HEK293 (cell line): ENCODE measurements around the gene FOXO3.

Experiments
- CTCF ChIA-PET: fragments of 350-600 bp; formaldehyde crosslinking; extraction: SDS; loops from one replicate; lab custom pipeline; 2021; ENCODE audit warnings: antibody characterized with exemption; lab: Yijun Ruan, JAX
- POLR2A ChIA-PET: fragments of 300-600 bp; formaldehyde crosslinking; extraction: SDS; loops from one replicate; lab custom pipeline; 2020; ENCODE audit warnings: antibody characterized with exemption, inconsistent platforms; lab: Yijun Ruan, JAX
- H3K27ac ChIP-seq: fragments of 200-500 bp; sonication (Bioruptor generic); 2 replicates; pipeline ENCODE4 v1.5.1; 2014; ENCODE audit warnings: low read depth, low read length, control low read depth, inconsistent platforms; ENCODE audit errors: extremely low read depth
- H3K36me3 ChIP-seq, 2 experiments: fragments of 200-500 bp in 1 of 2; sonication (Bioruptor generic) in 1 of 2; 1 replicate in 1 of 2; 2 replicates in 1 of 2; pipeline ENCODE4 v1.5.1; 2014 to 2017; ENCODE audit warnings: inconsistent platforms in 2 of 2, low read length in 2 of 2; ENCODE audit not compliant: control insufficient read depth in 2 of 2, insufficient read depth in 1 of 2
- H3K4me1 ChIP-seq: fragments of 200-500 bp; sonication (Bioruptor generic); 2 replicates; pipeline ENCODE4 v1.5.1; 2014; ENCODE audit warnings: mild to moderate bottlenecking, low read length, inconsistent platforms; ENCODE audit not compliant: control insufficient read depth, insufficient read depth
- H3K4me3 ChIP-seq: 2 replicates; pipeline ENCODE4 v1.5.1; 2011; ENCODE audit warnings: low read depth, mild to moderate bottlenecking, control low read depth, low read length, moderate library complexity
- H3K9me3 ChIP-seq: fragments of 200-500 bp; sonication (Bioruptor generic); 2 replicates; pipeline ENCODE4 v1.5.1; 2014; ENCODE audit warnings: low read depth, low read length, inconsistent platforms; ENCODE audit not compliant: control insufficient read depth, insufficient read depth
- FEZF1 ChIP-seq: fragments of 450-650 bp; formaldehyde crosslinking; IDR thresholded peaks from 2 replicates; pipeline ENCODE4 v1.5.1; 2016; ENCODE audit warnings: missing biosample characterization, missing genetic modification characterization
- GLIS1 ChIP-seq: fragments of 450-650 bp; formaldehyde crosslinking; IDR thresholded peaks from 2 replicates; pipeline ENCODE4 v1.5.1; 2016; ENCODE audit warnings: missing biosample characterization, missing genetic modification characterization
- KLF7 ChIP-seq: fragments of 450-650 bp; formaldehyde crosslinking; IDR thresholded peaks from 2 replicates; pipeline ENCODE4 v1.5.1; 2016; ENCODE audit warnings: missing biosample characterization, missing genetic modification characterization, borderline replicate concordance
- RBAK ChIP-seq: fragments of 450-650 bp; formaldehyde crosslinking; IDR thresholded peaks from 2 replicates; pipeline ENCODE4 v1.5.1; 2016; ENCODE audit warnings: missing biosample characterization, missing genetic modification characterization
- SP2 ChIP-seq: fragments of 450-650 bp; formaldehyde crosslinking; IDR thresholded peaks from 2 replicates; pipeline ENCODE4 v1.5.1; 2016; ENCODE audit warnings: missing biosample characterization, missing genetic modification characterization
- ZNF132 ChIP-seq: fragments of 450-650 bp; formaldehyde crosslinking; IDR thresholded peaks from 2 replicates; pipeline ENCODE4 v1.5.1; 2017; ENCODE audit warnings: missing biosample characterization, missing genetic modification characterization, borderline replicate concordance
- ZNF133 ChIP-seq: fragments of 450-650 bp; formaldehyde crosslinking; IDR thresholded peaks from 2 replicates; pipeline ENCODE4 v1.5.1; 2016; ENCODE audit warnings: missing biosample characterization, missing genetic modification characterization
- ZNF140 ChIP-seq: fragments of 450-650 bp; formaldehyde crosslinking; IDR thresholded peaks from 2 replicates; pipeline ENCODE4 v1.5.1; 2016; ENCODE audit warnings: missing biosample characterization, missing genetic modification characterization
- ZNF146 ChIP-seq: fragments of 450-650 bp; formaldehyde crosslinking; IDR thresholded peaks from 2 replicates; pipeline ENCODE4 v1.5.1; 2016; ENCODE audit warnings: missing biosample characterization, missing genetic modification characterization
- ZNF221 ChIP-seq: fragments of 450-650 bp; formaldehyde crosslinking; IDR thresholded peaks from 2 replicates; pipeline ENCODE4 v1.5.1; 2017; ENCODE audit warnings: missing biosample characterization, missing genetic modification characterization, borderline replicate concordance
- ZNF24 ChIP-seq: fragments of 450-650 bp; formaldehyde crosslinking; IDR thresholded peaks from 2 replicates; pipeline ENCODE4 v1.5.1; 2016; ENCODE audit warnings: missing biosample characterization, missing genetic modification characterization
- ZNF311 ChIP-seq: fragments of 450-650 bp; formaldehyde crosslinking; IDR thresholded peaks from 2 replicates; pipeline ENCODE4 v1.5.1; 2017; ENCODE audit warnings: missing biosample characterization, missing genetic modification characterization, borderline replicate concordance
- ZNF366 ChIP-seq: fragments of 450-650 bp; formaldehyde crosslinking; conservative IDR thresholded peaks from 2 replicates; pipeline ENCODE4 v1.5.1; 2016; ENCODE audit warnings: missing biosample characterization, missing genetic modification characterization
- ZNF391 ChIP-seq: fragments of 450-650 bp; formaldehyde crosslinking; IDR thresholded peaks from 2 replicates; pipeline ENCODE4 v1.5.1; 2016; ENCODE audit warnings: low read depth, missing biosample characterization, missing genetic modification characterization, borderline replicate concordance
- ZNF555 ChIP-seq: fragments of 450-650 bp; formaldehyde crosslinking; conservative IDR thresholded peaks from 2 replicates; pipeline ENCODE4 v1.5.1; 2017; ENCODE audit warnings: missing biosample characterization, mild to moderate bottlenecking, missing genetic modification characterization, inconsistent platforms
- ZNF585B ChIP-seq: fragments of 450-650 bp; formaldehyde crosslinking; IDR thresholded peaks from 2 replicates; pipeline ENCODE4 v1.5.1; 2016; ENCODE audit warnings: missing biosample characterization, missing genetic modification characterization
- ZNF596 ChIP-seq: fragments of 450-650 bp; IDR thresholded peaks from 2 replicates; pipeline ENCODE4 v1.5.0; 2018; ENCODE audit warnings: missing biosample characterization, mild to moderate bottlenecking, missing genetic modification characterization, moderate library complexity
- ZNF664 ChIP-seq: fragments of 450-650 bp; formaldehyde crosslinking; IDR thresholded peaks from 2 replicates; pipeline ENCODE4 v1.5.1; 2016; ENCODE audit warnings: missing biosample characterization, missing genetic modification characterization
- ZNF670 ChIP-seq: fragments of 450-650 bp; formaldehyde crosslinking; IDR thresholded peaks from 2 replicates; pipeline ENCODE4 v1.5.1; 2016; ENCODE audit warnings: missing biosample characterization, missing genetic modification characterization, low read depth
- ZNF792 ChIP-seq: fragments of 450-650 bp; formaldehyde crosslinking; IDR thresholded peaks from 2 replicates; pipeline ENCODE4 v1.5.1; 2016; ENCODE audit warnings: missing biosample characterization, missing genetic modification characterization
- ZSCAN23 ChIP-seq: fragments of 450-650 bp; formaldehyde crosslinking; IDR thresholded peaks from 2 replicates; pipeline ENCODE4 v1.5.1; 2016; ENCODE audit warnings: missing biosample characterization, missing genetic modification characterization
- TF ChIP-seq, protein P1 (sequence below): sonication (generic); formaldehyde crosslinking; IDR thresholded peaks from 2 replicates; pipeline ENCODE4 v1.8.1; 2022; ENCODE audit warnings: mild to moderate bottlenecking, moderate library complexity, missing genetic modification reagents
- TF ChIP-seq, protein P2 (sequence below): fragments of 450-650 bp; formaldehyde crosslinking; conservative IDR thresholded peaks from 2 replicates; pipeline ENCODE4 v1.5.1; 2016; ENCODE audit warnings: low read depth, missing biosample characterization, missing genetic modification characterization
- TF ChIP-seq, protein P3 (sequence below): fragments of 450-650 bp; formaldehyde crosslinking; IDR thresholded peaks from 2 replicates; pipeline ENCODE4 v1.5.1; 2016; ENCODE audit warnings: missing biosample characterization, missing genetic modification characterization

FOXO3 gene

DNA sequence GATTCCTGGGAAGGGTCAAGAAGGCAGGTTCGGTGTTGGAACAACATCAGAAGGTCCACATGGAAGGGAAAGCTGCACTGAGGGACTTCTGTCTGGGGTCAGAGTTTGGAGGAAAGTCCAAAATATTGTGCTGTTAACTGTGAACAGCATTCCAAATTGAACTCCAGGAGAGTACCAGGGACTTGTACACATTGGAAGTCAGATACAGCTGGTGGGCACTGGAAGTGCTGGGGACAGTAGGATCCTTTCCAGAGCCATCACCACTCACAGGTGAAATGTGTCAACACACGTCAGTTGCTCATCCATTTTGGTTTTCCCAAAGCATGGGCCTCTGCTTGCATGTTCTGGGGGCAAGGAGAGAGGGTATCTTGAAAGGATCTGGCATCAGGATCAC is 18.6 kb downstream of the FOXO3 start (continued):
- TF ChIP-seq, protein P1, sequence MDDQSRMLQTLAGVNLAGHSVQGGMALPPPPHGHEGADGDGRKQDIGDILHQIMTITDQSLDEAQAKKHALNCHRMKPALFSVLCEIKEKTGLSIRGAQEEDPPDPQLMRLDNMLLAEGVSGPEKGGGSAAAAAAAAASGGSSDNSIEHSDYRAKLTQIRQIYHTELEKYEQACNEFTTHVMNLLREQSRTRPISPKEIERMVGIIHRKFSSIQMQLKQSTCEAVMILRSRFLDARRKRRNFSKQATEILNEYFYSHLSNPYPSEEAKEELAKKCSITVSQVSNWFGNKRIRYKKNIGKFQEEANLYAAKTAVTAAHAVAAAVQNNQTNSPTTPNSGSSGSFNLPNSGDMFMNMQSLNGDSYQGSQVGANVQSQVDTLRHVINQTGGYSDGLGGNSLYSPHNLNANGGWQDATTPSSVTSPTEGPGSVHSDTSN: no peak
- TF ChIP-seq, protein P2, sequence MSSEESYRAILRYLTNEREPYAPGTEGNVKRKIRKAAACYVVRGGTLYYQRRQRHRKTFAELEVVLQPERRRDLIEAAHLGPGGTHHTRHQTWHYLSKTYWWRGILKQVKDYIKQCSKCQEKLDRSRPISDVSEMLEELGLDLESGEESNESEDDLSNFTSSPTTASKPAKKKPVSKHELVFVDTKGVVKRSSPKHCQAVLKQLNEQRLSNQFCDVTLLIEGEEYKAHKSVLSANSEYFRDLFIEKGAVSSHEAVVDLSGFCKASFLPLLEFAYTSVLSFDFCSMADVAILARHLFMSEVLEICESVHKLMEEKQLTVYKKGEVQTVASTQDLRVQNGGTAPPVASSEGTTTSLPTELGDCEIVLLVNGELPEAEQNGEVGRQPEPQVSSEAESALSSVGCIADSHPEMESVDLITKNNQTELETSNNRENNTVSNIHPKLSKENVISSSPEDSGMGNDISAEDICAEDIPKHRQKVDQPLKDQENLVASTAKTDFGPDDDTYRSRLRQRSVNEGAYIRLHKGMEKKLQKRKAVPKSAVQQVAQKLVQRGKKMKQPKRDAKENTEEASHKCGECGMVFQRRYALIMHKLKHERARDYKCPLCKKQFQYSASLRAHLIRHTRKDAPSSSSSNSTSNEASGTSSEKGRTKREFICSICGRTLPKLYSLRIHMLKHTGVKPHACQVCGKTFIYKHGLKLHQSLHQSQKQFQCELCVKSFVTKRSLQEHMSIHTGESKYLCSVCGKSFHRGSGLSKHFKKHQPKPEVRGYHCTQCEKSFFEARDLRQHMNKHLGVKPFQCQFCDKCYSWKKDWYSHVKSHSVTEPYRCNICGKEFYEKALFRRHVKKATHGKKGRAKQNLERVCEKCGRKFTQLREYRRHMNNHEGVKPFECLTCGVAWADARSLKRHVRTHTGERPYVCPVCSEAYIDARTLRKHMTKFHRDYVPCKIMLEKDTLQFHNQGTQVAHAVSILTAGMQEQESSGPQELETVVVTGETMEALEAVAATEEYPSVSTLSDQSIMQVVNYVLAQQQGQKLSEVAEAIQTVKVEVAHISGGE (tag by site-specific recombination): no peak
- TF ChIP-seq ZNF133 (no peak), ZSCAN23 (tag by site-specific recombination) (no peak), ZNF132 (tag by site-specific recombination) (no peak), ZNF146 (no peak), SP2 (no peak), ZNF24 (tag by site-specific recombination) (no peak)

DNA sequence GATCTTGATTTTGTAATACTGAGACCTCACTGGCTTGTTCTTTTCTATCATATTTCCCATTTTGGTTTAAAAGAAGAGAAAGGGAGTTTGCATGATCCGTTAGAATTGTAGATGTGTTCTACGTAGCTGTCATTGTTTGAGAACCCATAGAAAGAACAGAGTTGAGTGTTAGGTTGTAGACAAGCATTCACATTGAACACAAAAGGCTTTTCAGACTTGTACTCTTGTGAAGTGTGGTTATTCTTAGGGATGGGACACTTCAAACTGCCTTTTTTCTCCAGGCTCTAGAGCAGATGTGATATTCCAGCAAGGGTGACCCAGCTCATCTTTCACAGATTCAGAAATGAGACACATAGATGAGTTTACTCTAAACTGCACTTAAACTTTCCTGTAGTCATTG is 19.9 kb downstream of the FOXO3 start:
- no peak overlapping the region for H3K27ac ChIP-seq
- no peak overlapping the region for H3K4me3 ChIP-seq
- H3K9me3 ChIP-seq: no peaks in the 10 kb centered on the region
- no peak for TF ChIP-seq GLIS1 (tag by site-specific recombination)
- TF ChIP-seq ZNF670 (tag by site-specific recombination): no peak
- TF ChIP-seq ZNF596: no peak
- no peak for TF ChIP-seq ZNF664 (tag by site-specific recombination)
- TF ChIP-seq ZNF585B (tag by site-specific recombination): no peak
- no peak for TF ChIP-seq ZNF555 (tag by site-specific recombination)
- TF ChIP-seq KLF7 (tag by site-specific recombination): no peak
- no peak for TF ChIP-seq ZNF366 (tag by site-specific recombination)
- no peak for TF ChIP-seq ZNF221 (tag by site-specific recombination)
- TF ChIP-seq ZNF311 (tag by site-specific recombination): no peak
- no peak for TF ChIP-seq FEZF1 (tag by site-specific recombination)
- TF ChIP-seq ZNF391 (tag by site-specific recombination): no peak
- TF ChIP-seq RBAK (tag by site-specific recombination): no peak
- TF ChIP-seq, protein P3, sequence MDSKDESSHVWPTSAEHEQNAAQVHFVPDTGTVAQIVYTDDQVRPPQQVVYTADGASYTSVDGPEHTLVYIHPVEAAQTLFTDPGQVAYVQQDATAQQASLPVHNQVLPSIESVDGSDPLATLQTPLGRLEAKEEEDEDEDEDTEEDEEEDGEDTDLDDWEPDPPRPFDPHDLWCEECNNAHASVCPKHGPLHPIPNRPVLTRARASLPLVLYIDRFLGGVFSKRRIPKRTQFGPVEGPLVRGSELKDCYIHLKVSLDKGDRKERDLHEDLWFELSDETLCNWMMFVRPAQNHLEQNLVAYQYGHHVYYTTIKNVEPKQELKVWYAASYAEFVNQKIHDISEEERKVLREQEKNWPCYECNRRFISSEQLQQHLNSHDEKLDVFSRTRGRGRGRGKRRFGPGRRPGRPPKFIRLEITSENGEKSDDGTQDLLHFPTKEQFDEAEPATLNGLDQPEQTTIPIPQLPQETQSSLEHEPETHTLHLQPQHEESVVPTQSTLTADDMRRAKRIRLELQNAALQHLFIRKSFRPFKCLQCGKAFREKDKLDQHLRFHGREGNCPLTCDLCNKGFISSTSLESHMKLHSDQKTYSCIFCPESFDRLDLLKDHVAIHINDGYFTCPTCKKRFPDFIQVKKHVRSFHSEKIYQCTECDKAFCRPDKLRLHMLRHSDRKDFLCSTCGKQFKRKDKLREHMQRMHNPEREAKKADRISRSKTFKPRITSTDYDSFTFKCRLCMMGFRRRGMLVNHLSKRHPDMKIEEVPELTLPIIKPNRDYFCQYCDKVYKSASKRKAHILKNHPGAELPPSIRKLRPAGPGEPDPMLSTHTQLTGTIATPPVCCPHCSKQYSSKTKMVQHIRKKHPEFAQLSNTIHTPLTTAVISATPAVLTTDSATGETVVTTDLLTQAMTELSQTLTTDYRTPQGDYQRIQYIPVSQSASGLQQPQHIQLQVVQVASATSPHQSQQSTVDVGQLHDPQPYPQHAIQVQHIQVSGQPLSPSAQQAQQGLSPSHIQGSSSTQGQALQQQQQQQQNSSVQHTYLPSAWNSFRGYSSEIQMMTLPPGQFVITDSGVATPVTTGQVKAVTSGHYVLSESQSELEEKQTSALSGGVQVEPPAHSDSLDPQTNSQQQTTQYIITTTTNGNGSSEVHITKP (tag by site-specific recombination): no peak
- TF ChIP-seq ZNF792 (tag by site-specific recombination): no peak
- TF ChIP-seq ZNF140 (tag by site-specific recombination): no peak
- H3K4me1 ChIP-seq: peaks cover 36% of the 10 kb centered on the region
- CTCF ChIA-PET: interaction anchor here (0.8 kb wide), 1 partner anchor 20 kb away, joined by 3 read pairs; no protein-coding TSS in a partner anchor
- peaks cover 0 to 17% of the 10 kb centered on the region in 2 experiments; a peak in 1 of 3 replicates for H3K36me3 ChIP-seq
- POLR2A ChIA-PET: interaction anchor here (1.3 to 1.4 kb wide), 2 partner anchors 16 to 20 kb away, joined by 3 to 5 read pairs; partner anchors contain the start of gene FOXO3
